ENCODE data around the gene CAVIN2. TPM values are rescaled to one million over a fixed set of nuclear protein-coding genes. Genes with fewer than 3 reads are reported as not detected.

CAVIN2 gene
- total RNA-seq, 1 experiment from 2014 or later, result not detected

- DNase-seq (ENCODE audit: low read depth), result no peak
These were observed 6.7 kb downstream of the CAVIN2 start for GRCh38 chr2:191839918-191840804.

- no peak for DNase-seq (ENCODE audit: low read depth)
These were observed 8.4 kb downstream of the CAVIN2 start for GRCh38 chr2:191838526-191838925.

- DNase-seq (ENCODE audit: low read depth), result no peak
These were observed 9.8 kb downstream of the CAVIN2 start for GRCh38 chr2:191836853-191837769.

- DNase-seq (ENCODE audit: low read depth), result no peak
These were observed 10.4 kb downstream of the CAVIN2 start for GRCh38 chr2:191836471-191836852.

- peak; percentile 19 for DNase-seq (ENCODE audit: low read depth)
These were observed 11.1 kb downstream of the CAVIN2 start for GRCh38 chr2:191835539-191836350.

- no peak for DNase-seq (ENCODE audit: low read depth)
These were observed 11.8 kb downstream of the CAVIN2 start for GRCh38 chr2:191835100-191835499.

- no peak for DNase-seq (ENCODE audit: low read depth)
These were observed 13.5 kb downstream of the CAVIN2 start for GRCh38 chr2:191833356-191833755.

GRCh38 chr2:191832668-191833067 lies 14.2 kb downstream of the CAVIN2 start:
- no peak for DNase-seq (ENCODE audit: low read depth)

- no peak for DNase-seq (ENCODE audit: low read depth)
These were observed 15.4 kb downstream of the CAVIN2 start for GRCh38 chr2:191831410-191831994.

- no peak for DNase-seq (ENCODE audit: low read depth)
These were observed 22.5 kb downstream of the CAVIN2 start for GRCh38 chr2:191824398-191824797.

- no peak for DNase-seq (ENCODE audit: low read depth)
These were observed 25.8 kb downstream of the CAVIN2 start for GRCh38 chr2:191821078-191821477.

- no peak for DNase-seq (ENCODE audit: low read depth)
These were observed 28.1 kb downstream of the CAVIN2 start for GRCh38 chr2:191818725-191819350.

- no peak for DNase-seq (ENCODE audit: low read depth)
These were observed 28.8 kb downstream of the CAVIN2 start for GRCh38 chr2:191818133-191818532.

- no peak for DNase-seq (ENCODE audit: low read depth)
These were observed 31.9 kb downstream of the CAVIN2 start for GRCh38 chr2:191815010-191815409.

- DNase-seq (ENCODE audit: low read depth), result no peak
These were observed 32.9 kb downstream of the CAVIN2 start for GRCh38 chr2:191813943-191814342.

GRCh38 chr2:191811807-191812602 lies 34.9 kb downstream of the CAVIN2 start:
- DNase-seq (ENCODE audit: low read depth), result peak; percentile 62

- no peak for DNase-seq (ENCODE audit: low read depth)
These were observed 40.5 kb downstream of the CAVIN2 start for GRCh38 chr2:191806396-191806795.

GRCh38 chr2:191804766-191805165 lies 42.1 kb downstream of the CAVIN2 start:
- no peak for DNase-seq (ENCODE audit: low read depth)

GRCh38 chr2:191803007-191803406 lies 43.9 kb downstream of the CAVIN2 start:
- no peak for DNase-seq (ENCODE audit: low read depth)

GRCh38 chr2:191802180-191802579 lies 44.7 kb downstream of the CAVIN2 start:
- DNase-seq (ENCODE audit: low read depth), result no peak

Data from M059J (cell line).